GM11168 (cell line): ENCODE results near the gene GNLY.

Experiments used
- in situ Hi-C: fragments of 300-500 bp; cut with MboI; formaldehyde crosslinking; loops from one replicate; pipeline ENCODE4 v1.12.0; 2022; ENCODE audit warnings: low sequenced_read_pairs; ENCODE audit not compliant: unreplicated experiment

The GNLY gene

GRCh38 chr2:85681372-85681763, 12.8 kb upstream of the GNLY start:
- in situ Hi-C loops: no loop called here

- in situ Hi-C loops: no loop called here
Observed at GRCh38 chr2:85681776-85682175, 12.4 kb upstream of the GNLY start.

- in situ Hi-C loops: no loop called here
Observed at GRCh38 chr2:85682378-85682777, 11.8 kb upstream of the GNLY start.

GRCh38 chr2:85684380-85684779, 9.8 kb upstream of the GNLY start:
- in situ Hi-C loops: no loop called here

- in situ Hi-C loops: no loop called here
Observed at GRCh38 chr2:85684806-85685205, 9.4 kb upstream of the GNLY start.

- in situ Hi-C loops: no loop called here
Observed at GRCh38 chr2:85690932-85691331, 3.2 kb upstream of the GNLY start.

GRCh38 chr2:85692039-85692645, 2.0 kb upstream of the GNLY start:
- in situ Hi-C loops: no loop called here

- in situ Hi-C loops: no loop called here
Observed at GRCh38 chr2:85695121-85695520, 963 bp downstream of the GNLY start.

GRCh38 chr2:85695691-85696668, 1.8 kb downstream of the GNLY start:
- in situ Hi-C loops: no loop called here

GRCh38 chr2:85697096-85697495, 2.9 kb downstream of the GNLY start:
- in situ Hi-C loops: no loop called here

GRCh38 chr2:85697716-85698115, 3.6 kb downstream of the GNLY start:
- in situ Hi-C loops: no loop called here

- in situ Hi-C loops: no loop called here
Observed at GRCh38 chr2:85698184-85698879, 4.2 kb downstream of the GNLY start.

GRCh38 chr2:85698880-85699254, 4.7 kb downstream of the GNLY start:
- in situ Hi-C loops: no loop called here

GRCh38 chr2:85699325-85699724, 5.2 kb downstream of the GNLY start:
- in situ Hi-C loops: no loop called here

GRCh38 chr2:85702172-85702571, 8.0 kb downstream of the GNLY start:
- in situ Hi-C loops: no loop called here

- in situ Hi-C loops: no loop called here
Observed at GRCh38 chr2:85702800-85703199, 8.6 kb downstream of the GNLY start.

GRCh38 chr2:85703329-85703728, 9.2 kb downstream of the GNLY start:
- in situ Hi-C loops: no loop called here

- in situ Hi-C loops: no loop called here
Observed at GRCh38 chr2:85704038-85704437, 9.9 kb downstream of the GNLY start.

GRCh38 chr2:85704800-85705679, 10.9 kb downstream of the GNLY start:
- in situ Hi-C loops: no loop called here

GRCh38 chr2:85705680-85706039, 11.5 kb downstream of the GNLY start:
- in situ Hi-C loops: no loop called here
